GM12878 (cell line): ENCODE results near the gene NOP14. TPM values are rescaled to one million over a fixed set of nuclear protein-coding genes. Genes with fewer than 3 reads are reported as not detected.

ENCODE experiments used
- ATAC-seq: fragments of 200-7000 bp; cut with Tn5 transposase; 3 replicates; pipeline ENCODE4 v1.9.1; 2020; ENCODE audit warnings: mild to moderate bottlenecking, moderate library complexity
- BruUV-seq: library from RNA; stranded (reverse); fragments of 400-500 nt; replicated peaks from 2 replicates; lab custom pipeline; 2021; lab: Mats Ljungman, UMichigan
- CTCF ChIA-PET: fragments of 300-600 bp; sonication (Branson Sonifier 250); formaldehyde crosslinking; extraction: SDS; loops from one replicate; lab custom pipeline; 2021; ENCODE audit warnings: inconsistent platforms; lab: Yijun Ruan, JAX
- POLR2A ChIA-PET: fragments of 350-600 bp; formaldehyde crosslinking; extraction: SDS; loops from one replicate; lab custom pipeline; 2021; ENCODE audit warnings: inconsistent platforms; lab: Charles Lee
- RAD21 ChIA-PET: fragments of 300-600 bp; sonication (Branson Sonifier 250); formaldehyde crosslinking; loops from one replicate; lab custom pipeline; 2023; ENCODE audit warnings: antibody characterized with exemption; ENCODE audit not compliant: unreplicated experiment; lab: Charles Lee
- SMC1A ChIA-PET: fragments of 300-600 bp; sonication (Branson Sonifier 250); formaldehyde crosslinking; loops from one replicate; lab custom pipeline; 2023; ENCODE audit not compliant: unreplicated experiment, uncharacterized antibody; lab: Charles Lee
- DNase-seq: peaks from one replicate; pipeline ENCODE4 v3.0.0-alpha.2; 2011; ENCODE audit warnings: low read depth, low spot score
- FAIRE-seq: peaks from 3 replicates; lab custom pipeline; 2011; peaks lifted over from hg19 to GRCh38; lab: Jason Lieb, UNC
- H2AFZ ChIP-seq: 2 replicates; pipeline ENCODE4 v1.6.0; 2011; ENCODE audit warnings: low read depth, low read length, control low read depth; ENCODE audit not compliant: control insufficient read depth
- H3K27ac ChIP-seq: 2 replicates; pipeline ENCODE4 v1.5.1; 2011; ENCODE audit warnings: control low read depth; ENCODE audit not compliant: control insufficient read depth, insufficient read depth
- H3K27me3 ChIP-seq, 2 experiments: replicated peaks in 1 of 2; 2 replicates each; pipeline versions ENCODE4 v1.6.0 to v1.6.1; 2011; ENCODE audit warnings: low read length in 1 of 2; ENCODE audit not compliant: control insufficient read depth in 2 of 2, insufficient read depth in 2 of 2
- H3K36me3 ChIP-seq, 2 experiments: 2 replicates each; pipeline ENCODE4 v1.5.1; 2011; ENCODE audit warnings: low read length in 1 of 2; ENCODE audit not compliant: control insufficient read depth in 2 of 2, insufficient read depth in 2 of 2
- H3K4me1 ChIP-seq: 2 replicates; pipeline ENCODE4 v1.6.1; 2011; ENCODE audit warnings: mild to moderate bottlenecking, low read length, moderate library complexity, mixed read lengths; ENCODE audit not compliant: control insufficient read depth, insufficient read depth
- H3K4me2 ChIP-seq: 2 replicates; pipeline ENCODE4 v1.6.0; 2011; ENCODE audit warnings: control low read depth; ENCODE audit not compliant: control insufficient read depth, insufficient read depth
- H3K4me3 ChIP-seq: fragments of 200-600 bp; sonication (generic); 2 replicates; pipeline ENCODE4 v1.5.1; 2016
- H3K79me2 ChIP-seq: 2 replicates; pipeline ENCODE4 v1.6.0; 2011; ENCODE audit warnings: low read length; ENCODE audit not compliant: control insufficient read depth, insufficient read depth
- H3K9ac ChIP-seq: 2 replicates; pipeline ENCODE4 v1.8.0; 2011; ENCODE audit warnings: low read length, control low read depth, mixed read lengths; ENCODE audit not compliant: control insufficient read depth, insufficient read depth
- H3K9me3 ChIP-seq: replicated peaks from 3 replicates; pipeline ENCODE4 v1.5.1; 2011; ENCODE audit warnings: mild to moderate bottlenecking, low read length; ENCODE audit not compliant: control insufficient read depth, insufficient read depth
- H4K20me1 ChIP-seq: 2 replicates; pipeline ENCODE4 v1.6.0; 2011; ENCODE audit not compliant: control insufficient read depth, insufficient read depth
- GATAD2B ChIP-seq: fragments of 450-650 bp; conservative IDR thresholded peaks from 2 replicates; pipeline ENCODE4 v1.6.1; 2017; ENCODE audit warnings: low read depth, mild to moderate bottlenecking, moderate library complexity
- IKZF1 ChIP-seq: fragments of 450-650 bp; conservative IDR thresholded peaks from 2 replicates; pipeline ENCODE4 v1.6.1; 2017; ENCODE audit warnings: antibody characterized with exemption, mild to moderate bottlenecking
- IKZF2 ChIP-seq, 2 experiments: fragments of 450-650 bp; IDR thresholded peaks; 2 replicates each; pipeline ENCODE4 v1.6.1; 2017; ENCODE audit warnings: mild to moderate bottlenecking in 2 of 2, moderate library complexity in 2 of 2
- MEF2B ChIP-seq: fragments of 450-650 bp; IDR thresholded peaks from 2 replicates; pipeline ENCODE4 v1.6.1; 2018; ENCODE audit warnings: mild to moderate bottlenecking, moderate library complexity; ENCODE audit not compliant: partially characterized antibody, poor library complexity, severe bottlenecking
- NFYB ChIP-seq: IDR thresholded peaks from 2 replicates; pipeline ENCODE4 v1.6.1; 2011; ENCODE audit warnings: low read depth, mild to moderate bottlenecking, low read length, improper control_type of control experiment, moderate library complexity; ENCODE audit not compliant: insufficient read depth
- NRF1 ChIP-seq: conservative IDR thresholded peaks from 2 replicates; pipeline ENCODE4 v1.6.1; 2011; ENCODE audit warnings: mild to moderate bottlenecking, low read depth, low read length, improper control_type of control experiment
- WGBS: methylation state at CpG from one replicate; pipeline ENCODE4 v1.1.6; 2016; ENCODE audit warnings: low lambda C conversion rate; ENCODE audit not compliant: insufficient replicate concordance, insufficient coverage; ENCODE audit errors: missing lambda C conversion rate; 5-methylcytosine and 5-hydroxymethylcytosine counted together
- in situ Hi-C: fragments of 300-500 bp; cut with MboI; formaldehyde crosslinking; loops from 9 replicates; pipeline ENCODE4 v1.14.3; 2018; ENCODE audit warnings: mixed read lengths
- intact Hi-C: fragments of 100-400 bp; cut with micrococcal nuclease; formaldehyde crosslinking; loops from one replicate; pipeline ENCODE4 v1.14.2; 2022; ENCODE audit not compliant: unreplicated experiment
- polyA plus RNA-seq, 11 experiments: library from polyadenylated mRNA; depleted of rRNA in 4 of 11; unstranded in 6 of 11; stranded (reverse) in 5 of 11; fragments of >200 nt; fragmentation: Nextera tagmentation in 4 of 11; fragmentation: Illumina TruSeq in 1 of 11; extraction: Ambion mirVana in 4 of 11; extraction: Trizol in 1 of 11; gene quantifications; 1 replicate in 1 of 11; 2 replicates in 10 of 11; pipeline versions ENCODE4 v1.2.1 to v1.2.3, GENCODE V29; 2011 to 2016; ENCODE audit warnings: inconsistent platforms in 2 of 11, missing spikeins in 2 of 11, low read depth in 1 of 11
- total RNA-seq, 4 experiments: library from RNA; depleted of rRNA in 3 of 4; stranded (reverse); fragments of >200 nt in 3 of 4; fragmentation: Illumina TruSeq in 1 of 4; extraction: Trizol in 1 of 4; gene quantifications; 2 replicates each; pipeline versions ENCODE4 v1.2.1 to v1.2.3, GENCODE V29; 2013 to 2021

Gene NOP14
- total and polyA plus RNA-seq, 10 of the 15 experiments (the other 5 are each of a cell fraction or from before 2014, with no cell fraction given), result 13.8 to 80.6 (median 49.7) TPM

- in situ Hi-C loops, result loop anchor here (25.0 kb wide), 1 partner anchor 172 kb away; the partner anchor contains the start of gene TNIP2
- WGBS, result 2% methylated on average over 19 of the region's 93 CpGs
- BruUV-seq, result no TSS peak
- Histone ChIP-seq H3K9ac (peak overlapping the region; percentile 62), H3K27me3 (no peaks in the 10 kb centered on the region), H3K36me3 (peaks cover 15 to 18% of the 10 kb centered on the region in 2 experiments), H3K27ac (peak overlapping the region; percentile 65), H3K9me3 (no peaks in the 10 kb centered on the region; the same call in 2 of the 3 replicates), H3K4me3 (peak overlapping the region; percentile 75; the same call in 1 of the 2 replicates), H3K4me1 (peaks cover 42% of the 10 kb centered on the region), H4K20me1 (no peaks in the 10 kb centered on the region), H3K4me2 (peak overlapping the region; percentile 66), H3K79me2 (peaks cover 47% of the 10 kb centered on the region), H2AFZ (no peak overlapping the region)
- RAD21 ChIA-PET, result interaction anchor here (1.1 to 3.7 kb wide), 3 partner anchors 29 to 188 kb away, joined by 3 to 35 read pairs (median 15); partner anchors contain the start of genes GRK4 and NOP14
- CTCF ChIA-PET, result interaction anchor here (3.0 to 5.2 kb wide), 2 partner anchors 20 to 103 kb away, joined by 9 to 62 read pairs; no protein-coding TSS in a partner anchor
- no peak for FAIRE-seq
- DNase-seq, result no peak
- intact Hi-C loops, result loop anchor here (5.0 kb wide), 2 partner anchors 82 to 172 kb away; no protein-coding TSS in a partner anchor
- peak; percentile 57 for TF ChIP-seq IKZF1
- TF ChIP-seq MEF2B, result peak; percentile 5
- TF ChIP-seq IKZF2 (IDR thresholded peaks at IDR 0.05), result peak; percentile 55 to 64; a peak in 3 of 4 replicates
- no peak for TF ChIP-seq NFYB
- 0 out of 2 replicates have a peak, but pooled peaks have one; percentile 70 for TF ChIP-seq GATAD2B
- TF ChIP-seq NRF1, result 0 out of 2 replicates have a peak, but pooled peaks have one; percentile 8
- SMC1A ChIA-PET, result interaction anchor here (1.5 to 5.4 kb wide), 2 partner anchors 19 to 72 kb away, joined by 4 to 65 read pairs; no protein-coding TSS in a partner anchor
- POLR2A ChIA-PET, result interaction anchor here (1.1 to 3.3 kb wide), 4 partner anchors 19 to 134 kb away, joined by 3 to 22 read pairs (median 19); partner anchors contain the start of genes GRK4 and NOP14
- peak; percentile 2 for ATAC-seq
Observed at GRCh38 chr4:2934077-2934812, 29.0 kb downstream of the NOP14 start.
